Uterus (tissue), 2 donors: ENCODE measurements around the gene RACGAP1.

Experiments used
- POLR2A ChIP-seq, 2 donors: fragments of 450-650 bp; IDR thresholded peaks; one replicate each; pipeline ENCODE4 v1.6.1; 2016; ENCODE audit warnings: antibody characterized with exemption in 2 of 2, mild to moderate bottlenecking in 1 of 2, moderate library complexity in 1 of 2
- TF ChIP-seq, protein P1 (sequence below), 4 experiments: fragments of 200-600 bp in 2 of 4; fragments of 450-650 bp in 2 of 4; sonication (generic) in 2 of 4; IDR thresholded peaks; one replicate each; pipeline ENCODE4 v1.5.1; 2016 to 2019; ENCODE audit warnings: antibody characterized with exemption in 4 of 4, mild to moderate bottlenecking in 2 of 4, moderate library complexity in 1 of 4

- TF ChIP-seq, protein P1, sequence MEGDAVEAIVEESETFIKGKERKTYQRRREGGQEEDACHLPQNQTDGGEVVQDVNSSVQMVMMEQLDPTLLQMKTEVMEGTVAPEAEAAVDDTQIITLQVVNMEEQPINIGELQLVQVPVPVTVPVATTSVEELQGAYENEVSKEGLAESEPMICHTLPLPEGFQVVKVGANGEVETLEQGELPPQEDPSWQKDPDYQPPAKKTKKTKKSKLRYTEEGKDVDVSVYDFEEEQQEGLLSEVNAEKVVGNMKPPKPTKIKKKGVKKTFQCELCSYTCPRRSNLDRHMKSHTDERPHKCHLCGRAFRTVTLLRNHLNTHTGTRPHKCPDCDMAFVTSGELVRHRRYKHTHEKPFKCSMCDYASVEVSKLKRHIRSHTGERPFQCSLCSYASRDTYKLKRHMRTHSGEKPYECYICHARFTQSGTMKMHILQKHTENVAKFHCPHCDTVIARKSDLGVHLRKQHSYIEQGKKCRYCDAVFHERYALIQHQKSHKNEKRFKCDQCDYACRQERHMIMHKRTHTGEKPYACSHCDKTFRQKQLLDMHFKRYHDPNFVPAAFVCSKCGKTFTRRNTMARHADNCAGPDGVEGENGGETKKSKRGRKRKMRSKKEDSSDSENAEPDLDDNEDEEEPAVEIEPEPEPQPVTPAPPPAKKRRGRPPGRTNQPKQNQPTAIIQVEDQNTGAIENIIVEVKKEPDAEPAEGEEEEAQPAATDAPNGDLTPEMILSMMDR (IDR thresholded peaks at IDR 0.05) = no peak
- TF ChIP-seq POLR2A (IDR thresholded peaks at IDR 0.05) = no peak
These were observed 26.0 kb upstream of the RACGAP1 start for GRCh38 chr12:50051101-50051806.
